GM18858 (cell line): ENCODE data around the gene NSG2.

Experiments
- ATAC-seq: cut with Tn5 transposase; IDR thresholded peaks from one replicate; pipeline ENCODE4 v1.9.1; 2021; ENCODE audit not compliant: unreplicated experiment

NSG2 gene

DNA sequence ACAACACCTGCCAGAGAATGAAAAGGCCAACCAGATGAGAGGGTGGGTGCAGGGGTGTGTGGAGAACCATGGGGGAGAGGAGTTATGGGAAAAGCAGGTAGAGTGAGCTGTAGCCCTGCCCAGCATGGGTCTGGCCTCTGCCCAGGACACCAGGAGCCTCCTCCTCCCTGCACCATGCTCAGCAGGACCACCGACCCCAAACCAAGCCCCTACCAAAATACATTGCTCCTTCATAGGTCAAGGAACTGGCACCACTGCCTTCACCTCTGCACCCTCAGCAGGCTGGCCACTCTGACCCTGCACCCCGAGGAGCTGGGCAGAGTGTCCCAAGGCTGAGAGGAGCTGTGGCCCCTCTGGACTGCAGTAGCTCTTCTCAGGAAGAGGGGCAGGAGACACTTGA is 102.0 kb downstream of the NSG2 start:
- no peak for ATAC-seq

DNA sequence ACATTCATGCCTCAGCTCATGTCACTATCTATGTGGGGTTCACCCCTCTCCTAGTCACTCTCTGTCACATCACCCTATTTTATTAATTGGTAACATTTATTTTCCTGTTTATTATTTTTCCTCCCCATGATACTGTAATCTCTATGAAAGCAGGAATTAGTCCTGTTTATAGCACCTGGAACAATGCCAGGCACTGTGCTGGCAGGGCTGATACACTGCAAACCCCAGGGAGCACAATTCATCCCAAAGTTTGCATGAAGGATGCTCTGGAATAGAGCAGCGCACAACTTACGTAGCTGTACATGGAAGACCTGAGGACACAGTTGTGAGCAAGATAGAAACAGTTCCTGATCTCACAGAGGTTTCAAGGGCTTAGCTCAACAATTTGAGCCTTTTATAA is 103.2 kb downstream of the NSG2 start:
- no peak for ATAC-seq

DNA sequence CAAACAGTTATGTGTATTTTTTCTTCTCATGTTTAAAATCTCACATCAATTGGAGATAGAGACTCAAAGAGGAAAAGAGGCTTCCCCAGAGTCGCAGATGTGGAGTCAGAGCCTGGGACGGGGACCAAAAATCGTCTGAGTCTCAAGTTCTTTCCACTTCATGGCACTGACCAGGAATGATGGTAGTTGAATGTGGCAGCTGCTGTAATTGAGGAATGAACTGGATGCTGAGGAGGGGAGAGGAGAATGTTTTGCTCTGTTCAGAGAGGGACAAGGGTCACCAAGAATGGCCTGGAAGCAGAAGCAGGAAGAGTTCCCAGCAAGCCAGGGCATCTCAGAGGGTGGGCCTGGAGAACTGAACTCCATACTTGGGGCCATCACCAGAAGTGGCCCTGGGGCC is 103.9 kb downstream of the NSG2 start:
- no peak for ATAC-seq

DNA sequence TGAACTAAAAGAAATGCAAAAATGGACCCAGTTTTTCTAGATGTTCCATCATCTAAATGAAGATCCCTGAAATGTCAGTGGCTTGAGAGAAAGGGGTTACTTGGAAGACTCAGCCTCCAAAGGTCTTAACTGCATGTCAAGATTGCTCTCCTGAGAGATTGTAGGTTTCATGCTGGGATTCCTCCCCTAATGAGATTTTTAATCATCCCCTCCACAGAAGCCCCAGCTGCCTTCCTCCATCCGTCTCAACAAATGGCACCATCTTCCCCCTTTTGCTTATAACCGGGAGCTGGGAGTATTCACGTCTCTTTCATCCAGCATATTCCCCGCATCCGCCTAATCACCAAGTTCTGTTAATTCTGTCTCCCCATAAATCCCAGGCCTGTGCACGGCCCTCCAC is 104.5 kb downstream of the NSG2 start:
- no peak for ATAC-seq

DNA sequence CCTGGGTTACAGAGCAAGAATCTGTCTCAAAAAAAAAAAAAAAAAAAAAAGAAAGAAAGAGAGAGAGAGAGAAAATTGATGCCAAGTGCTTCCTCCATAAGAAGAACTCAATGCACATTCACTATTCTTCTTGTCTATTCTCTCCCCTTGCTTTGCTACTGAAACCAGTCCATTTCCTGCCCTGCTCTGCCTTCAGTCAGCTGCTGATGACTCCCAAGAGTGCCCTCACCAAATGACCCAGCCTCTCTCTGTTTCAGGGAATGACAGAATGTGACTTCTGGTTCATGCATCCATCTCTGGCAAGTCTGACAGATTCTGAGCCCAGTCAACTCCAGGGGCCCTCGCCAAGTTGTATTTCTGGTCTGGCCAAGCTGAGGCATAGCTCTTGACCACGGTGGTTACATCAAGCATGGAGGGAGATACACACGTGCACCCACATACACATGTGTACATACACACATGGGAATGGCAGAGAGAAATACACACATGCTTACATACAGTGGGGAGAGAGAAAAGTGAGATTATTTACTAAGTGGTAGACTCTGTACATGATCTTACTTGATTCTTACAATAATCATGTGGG is 106.2 kb downstream of the NSG2 start:
- ATAC-seq = no peak

DNA sequence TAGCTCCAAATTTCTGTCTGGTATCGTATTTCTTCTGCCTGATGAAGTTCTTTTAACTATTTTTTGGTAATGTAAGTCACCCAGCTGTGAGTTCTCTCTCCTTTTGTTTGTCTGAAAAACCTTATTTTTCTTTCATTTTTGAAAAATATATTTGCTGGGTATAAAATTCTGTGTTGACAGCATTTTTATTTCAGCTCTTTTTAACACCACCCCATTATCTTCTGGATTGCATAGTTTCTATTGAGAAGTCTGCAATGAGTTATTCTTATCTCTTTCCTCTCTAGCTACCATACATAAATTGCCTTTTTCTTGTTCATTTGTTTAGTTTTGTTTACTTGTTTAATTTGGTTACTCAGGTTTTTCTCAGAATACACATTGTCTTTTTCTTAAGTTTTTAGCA is 109.1 kb downstream of the NSG2 start:
- ATAC-seq = no peak

DNA sequence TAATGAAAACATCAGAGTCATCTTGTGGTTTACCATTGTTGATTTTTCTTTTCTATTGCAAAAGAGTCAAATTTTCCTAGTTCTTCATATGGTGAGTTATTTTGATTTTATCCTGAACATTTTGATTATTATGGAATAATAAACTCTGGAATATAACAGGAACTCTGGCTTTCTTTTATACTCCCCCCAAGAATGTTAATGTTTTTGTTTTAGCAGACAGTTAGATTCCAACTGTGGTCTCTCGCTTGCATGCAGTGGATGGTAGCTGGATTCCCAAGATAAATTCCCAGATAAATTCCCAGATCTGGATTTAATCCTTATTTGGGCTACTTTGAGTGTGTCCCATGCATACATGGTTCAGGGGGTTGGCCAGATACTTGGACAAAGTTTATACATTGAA is 109.8 kb downstream of the NSG2 start:
- no peak for ATAC-seq

DNA sequence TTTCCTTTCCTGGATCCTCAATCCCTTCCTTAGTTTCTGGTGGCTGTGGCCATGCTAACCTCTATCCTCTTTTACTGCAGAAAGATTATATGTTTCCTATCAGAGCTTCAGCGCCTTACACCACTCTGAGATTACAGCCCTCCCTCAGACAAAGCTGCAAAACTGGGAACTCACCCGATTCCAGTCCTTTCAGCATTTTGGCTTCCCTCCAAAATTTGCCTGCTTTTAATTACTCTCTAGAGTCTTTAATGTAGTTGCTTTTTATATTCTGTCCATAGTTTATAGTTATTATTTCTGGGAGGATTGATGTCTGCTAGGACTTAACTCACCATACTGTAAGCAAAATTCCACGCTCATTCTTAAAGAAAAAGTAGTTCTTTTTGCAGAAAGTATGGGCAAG is 110.2 kb downstream of the NSG2 start:
- no peak for ATAC-seq

DNA sequence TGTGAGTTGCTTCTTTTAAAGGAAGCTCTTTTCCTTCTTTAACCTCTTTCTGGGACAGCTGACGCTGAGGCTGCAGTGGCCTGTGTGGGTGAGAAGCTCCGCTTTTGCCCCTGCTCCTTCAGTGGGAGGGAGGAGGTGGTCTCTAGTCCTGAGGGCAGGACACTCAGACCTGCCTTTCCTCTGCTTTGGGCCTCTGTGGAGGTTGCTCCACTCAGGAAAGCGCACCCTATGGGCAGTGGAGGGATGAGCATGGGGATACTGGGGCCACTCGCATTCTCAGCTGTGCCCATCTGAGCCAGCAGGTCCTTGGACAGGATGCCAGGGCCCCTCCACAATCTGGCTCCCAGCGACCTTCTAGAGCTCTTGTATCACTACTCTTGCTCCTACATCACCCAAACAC is 111.5 kb downstream of the NSG2 start:
- no peak for ATAC-seq
